ENCODE measurements around the gene UCKL1.

DNA sequence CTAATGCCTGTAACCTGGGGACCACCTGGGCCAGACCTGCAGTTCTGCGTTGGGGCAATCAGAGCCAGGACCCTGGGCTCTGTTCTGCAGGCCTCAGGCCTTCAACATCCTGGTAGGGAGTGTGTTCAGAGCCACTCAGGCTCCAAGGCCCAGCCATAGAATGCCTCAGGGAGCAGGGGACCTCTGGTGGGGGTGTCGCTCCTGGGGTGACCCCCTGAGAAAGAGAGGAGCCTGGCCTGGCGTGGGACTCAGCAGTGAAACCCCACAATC, 12.5 kb downstream of the UCKL1 start:
- TF ChIP-seq, protein P1, sequence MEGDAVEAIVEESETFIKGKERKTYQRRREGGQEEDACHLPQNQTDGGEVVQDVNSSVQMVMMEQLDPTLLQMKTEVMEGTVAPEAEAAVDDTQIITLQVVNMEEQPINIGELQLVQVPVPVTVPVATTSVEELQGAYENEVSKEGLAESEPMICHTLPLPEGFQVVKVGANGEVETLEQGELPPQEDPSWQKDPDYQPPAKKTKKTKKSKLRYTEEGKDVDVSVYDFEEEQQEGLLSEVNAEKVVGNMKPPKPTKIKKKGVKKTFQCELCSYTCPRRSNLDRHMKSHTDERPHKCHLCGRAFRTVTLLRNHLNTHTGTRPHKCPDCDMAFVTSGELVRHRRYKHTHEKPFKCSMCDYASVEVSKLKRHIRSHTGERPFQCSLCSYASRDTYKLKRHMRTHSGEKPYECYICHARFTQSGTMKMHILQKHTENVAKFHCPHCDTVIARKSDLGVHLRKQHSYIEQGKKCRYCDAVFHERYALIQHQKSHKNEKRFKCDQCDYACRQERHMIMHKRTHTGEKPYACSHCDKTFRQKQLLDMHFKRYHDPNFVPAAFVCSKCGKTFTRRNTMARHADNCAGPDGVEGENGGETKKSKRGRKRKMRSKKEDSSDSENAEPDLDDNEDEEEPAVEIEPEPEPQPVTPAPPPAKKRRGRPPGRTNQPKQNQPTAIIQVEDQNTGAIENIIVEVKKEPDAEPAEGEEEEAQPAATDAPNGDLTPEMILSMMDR (IDR thresholded peaks at IDR 0.05): no peak
- no peak for TF ChIP-seq POLR2A (IDR thresholded peaks at IDR 0.05)
- TF ChIP-seq EP300 (IDR thresholded peaks at IDR 0.05): no peak
